Measurements from ENCODE around the gene NAT14.

The NAT14 gene

GRCh38 chr19:55464039-55464661, 20.8 kb upstream of the NAT14 start:
- DNase-seq (ENCODE audit: low spot score): no peak
- ChIA-PET POLR2A (ENCODE audit: low non-redundant PET) (no interaction called here), CTCF (no interaction called here)
- no peak for TF ChIP-seq CTCF (conservative IDR thresholded peaks at IDR 0.05; ENCODE audit: low read depth)
- H3K27ac ChIP-seq: no peak overlapping the region

- TF ChIP-seq CTCF (conservative IDR thresholded peaks at IDR 0.05; ENCODE audit: low read depth): no peak
These were observed 20.3 kb upstream of the NAT14 start, which contains the start of gene C19orf85 for GRCh38 chr19:55464662-55465054. C19orf85 (minus strand) TSS chr19:55464751; CDS start chr19:55464554, 197 bp downstream.

GRCh38 chr19:55465460-55466240, 19.3 kb upstream of the NAT14 start:
- POLR2A ChIA-PET (ENCODE audit: low non-redundant PET): no interaction called here
- H3K27ac ChIP-seq: no peak overlapping the region
- no peak for TF ChIP-seq CTCF (conservative IDR thresholded peaks at IDR 0.05; ENCODE audit: low read depth)
- CTCF ChIA-PET: interaction anchor here (0.6 to 3.0 kb wide), 2 partner anchors 21 to 39 kb away, joined by 3 to 43 read pairs; no protein-coding TSS in a partner anchor
- no peak for DNase-seq (ENCODE audit: low spot score)

More at GRCh38 chr19:55464662-55465054, 20.3 kb upstream of the NAT14 start, which contains the start of gene C19orf85:
- DNase-seq (ENCODE audit: low spot score): no peak
- ChIA-PET POLR2A (ENCODE audit: low non-redundant PET) (no interaction called here), CTCF (no interaction called here)
- H3K27ac ChIP-seq: no peak within 1 kb of the TSS

GRCh38 chr19:55466241-55466614, 18.8 kb upstream of the NAT14 start:
- H3K27ac ChIP-seq: no peak overlapping the region
- no peak for TF ChIP-seq CTCF (conservative IDR thresholded peaks at IDR 0.05; ENCODE audit: low read depth)
- CTCF ChIA-PET: interaction anchor here (0.6 to 3.0 kb wide), 6 partner anchors 20 to 284 kb away, joined by 3 to 43 read pairs (median 3); partner anchors contain the start of gene ZNF579
- POLR2A ChIA-PET (ENCODE audit: low non-redundant PET): interaction anchor here (0.6 kb wide), 1 partner anchor 180 kb away, joined by 3 read pairs; no protein-coding TSS in a partner anchor
- DNase-seq (ENCODE audit: low spot score): no peak

- peak; percentile 61 for DNase-seq (ENCODE audit: low spot score)
- CTCF ChIA-PET: interaction anchor here (0.5 to 3.0 kb wide), 25 partner anchors 9 to 260 kb away, joined by 3 to 43 read pairs (median 5); partner anchors contain the start of genes NAT14, TMEM86B and ZNF628
- peak; percentile 99 for TF ChIP-seq CTCF (conservative IDR thresholded peaks at IDR 0.05; ENCODE audit: low read depth)
- H3K27ac ChIP-seq: no peak overlapping the region
- POLR2A ChIA-PET (ENCODE audit: low non-redundant PET): interaction anchor here (0.5 kb wide), 1 partner anchor 174 kb away, joined by 3 read pairs; no protein-coding TSS in a partner anchor
These were observed 17.5 kb upstream of the NAT14 start for GRCh38 chr19:55467236-55468053.

- ChIA-PET CTCF (interaction anchor here (0.6 to 3.0 kb wide), 17 partner anchors 9 to 252 kb away, joined by 3 to 43 read pairs (median 7); partner anchors contain the start of genes NAT14 and ZNF628), POLR2A (ENCODE audit: low non-redundant PET) (interaction anchor here (0.5 kb wide), 1 partner anchor 173 kb away, joined by 3 read pairs; no protein-coding TSS in a partner anchor)
- DNase-seq (ENCODE audit: low spot score): no peak
- TF ChIP-seq CTCF (conservative IDR thresholded peaks at IDR 0.05; ENCODE audit: low read depth): peak; percentile 41
- no peak overlapping the region for H3K27ac ChIP-seq
These were observed 17.0 kb upstream of the NAT14 start for GRCh38 chr19:55468054-55468393.

Measured in RWPE1 (cell line).